H1 (cell line): ENCODE measurements around the gene EVPL. TPM values are rescaled to one million over a fixed set of nuclear protein-coding genes. Genes with fewer than 3 reads are reported as not detected.

ENCODE experiments used
- CTCF ChIA-PET: fragments of 300-600 bp; sonication (Branson Sonifier 250); formaldehyde crosslinking; loops from one replicate; lab custom pipeline; 2021; ENCODE audit not compliant: partially characterized antibody; lab: Charles Lee
- POLR2A ChIA-PET: fragments of 300-600 bp; sonication (Branson Sonifier 250); formaldehyde crosslinking; loops from one replicate; lab custom pipeline; 2021; ENCODE audit warnings: inconsistent platforms; ENCODE audit not compliant: partially characterized antibody; lab: Charles Lee
- DNase-seq, 2 experiments: peaks; one replicate each; pipeline versions ENCODE4 v3.0.0 to v3.0.0-alpha.2; 2010 to 2022; ENCODE audit warnings: low spot score in 2 of 2, low read depth in 1 of 2, mixed read lengths in 1 of 2
- FAIRE-seq: peaks from 2 replicates; lab custom pipeline; 2011; peaks lifted over from hg19 to GRCh38; lab: Jason Lieb, UNC
- H2AFZ ChIP-seq: 2 replicates; pipeline ENCODE4 v1.8.1; 2012; ENCODE audit warnings: low read length, inconsistent platforms
- H2AK5ac ChIP-seq: 2 replicates; pipeline ENCODE4 v1.6.1; 2013; ENCODE audit warnings: low read depth, low read length
- H2BK120ac ChIP-seq: replicated peaks from 2 replicates; pipeline ENCODE3; 2013; ENCODE audit warnings: low read depth, low read length, inconsistent platforms
- H2BK12ac ChIP-seq: 2 replicates; pipeline ENCODE4 v1.6.1; 2013; ENCODE audit warnings: low read depth, low read length
- H2BK15ac ChIP-seq: 2 replicates; pipeline ENCODE4 v1.6.1; 2013; ENCODE audit warnings: low read length
- H2BK20ac ChIP-seq: 2 replicates; pipeline ENCODE4 v1.6.1; 2013; ENCODE audit warnings: low read length
- H2BK5ac ChIP-seq: 2 replicates; pipeline ENCODE4 v1.6.1; 2013; ENCODE audit warnings: low read depth, low read length
- H3K14ac ChIP-seq: 2 replicates; pipeline ENCODE4 v1.6.1; 2013; ENCODE audit warnings: inconsistent platforms; ENCODE audit not compliant: insufficient read length
- H3K18ac ChIP-seq: 2 replicates; pipeline ENCODE4 v1.6.1; 2013; ENCODE audit warnings: low read length; ENCODE audit errors: extremely low read depth
- H3K23ac ChIP-seq: 2 replicates; pipeline ENCODE4 v1.6.1; 2013; ENCODE audit warnings: inconsistent platforms; ENCODE audit not compliant: insufficient read length
- H3K23me2 ChIP-seq: 2 replicates; pipeline ENCODE4 v1.6.1; 2013; ENCODE audit warnings: low read depth, low read length
- H3K27ac ChIP-seq: 2 replicates; pipeline ENCODE4 v1.6.1; 2011; ENCODE audit warnings: low read depth, low read length, inconsistent platforms
- H3K27me3 ChIP-seq, 4 experiments: replicated peaks in 1 of 4; 1 replicate in 1 of 4; 2 replicates in 3 of 4; pipeline versions ENCODE4 v1.6.1 to v1.8.1; 2011 to 2013; ENCODE audit warnings: low read length in 3 of 4, mild to moderate bottlenecking in 3 of 4, inconsistent platforms in 2 of 4, mixed read lengths in 2 of 4, moderate library complexity in 1 of 4; ENCODE audit not compliant: control insufficient read depth in 3 of 4, insufficient read depth in 3 of 4; ENCODE audit errors: extremely low read depth in 1 of 4
- H3K36me3 ChIP-seq, 4 experiments: 2 replicates each; pipeline versions ENCODE4 v1.6.1 to v1.8.1; 2011 to 2013; ENCODE audit warnings: mild to moderate bottlenecking in 4 of 4, low read length in 3 of 4, moderate library complexity in 2 of 4, control low read depth in 1 of 4, inconsistent platforms in 1 of 4; ENCODE audit not compliant: insufficient read depth in 4 of 4, control insufficient read depth in 2 of 4
- H3K4ac ChIP-seq: replicated peaks from 2 replicates; pipeline ENCODE3; 2013; ENCODE audit warnings: low read length, low read depth, mixed read lengths, inconsistent platforms; ENCODE audit not compliant: insufficient read length
- H3K4me1 ChIP-seq, 4 experiments: replicated peaks in 1 of 4; 1 replicate in 1 of 4; 2 replicates in 3 of 4; pipeline versions ENCODE4 v1.6.1 to v1.8.1; 2011 to 2013; ENCODE audit warnings: low read length in 3 of 4, inconsistent platforms in 2 of 4, mixed read lengths in 1 of 4; ENCODE audit not compliant: insufficient read depth in 4 of 4, control insufficient read depth in 3 of 4
- H3K4me2 ChIP-seq, 2 experiments: 2 replicates each; pipeline versions ENCODE4 v1.6.1 to v1.8.1; 2011 to 2013; ENCODE audit warnings: low read depth in 2 of 2, low read length in 2 of 2, control low read depth in 1 of 2, inconsistent platforms in 1 of 2, mild to moderate bottlenecking in 1 of 2; ENCODE audit not compliant: insufficient read depth in 1 of 2
- H3K4me3 ChIP-seq, 4 experiments: fragments of 200-600, 300-600 bp in 1 of 4; sonication (generic), shearing (Covaris generic), sonication (Bioruptor Twin) in 1 of 4; 2 replicates each; pipeline versions ENCODE4 v1.5.1 to v1.8.1; 2011 to 2016; ENCODE audit warnings: low read length in 4 of 4, low read depth in 3 of 4, control low read depth in 2 of 4, inconsistent platforms in 2 of 4, mild to moderate bottlenecking in 2 of 4, mixed read lengths in 1 of 4, moderate library complexity in 1 of 4; ENCODE audit not compliant: insufficient read depth in 2 of 4; ENCODE audit errors: extremely low read depth in 1 of 4
- H3K56ac ChIP-seq: replicated peaks from 2 replicates; pipeline ENCODE3; 2013; ENCODE audit warnings: low read depth, mild to moderate bottlenecking, mixed read lengths, low read length, inconsistent platforms; ENCODE audit not compliant: insufficient read length
- H3K79me1 ChIP-seq: 2 replicates; pipeline ENCODE4 v1.6.1; 2013; ENCODE audit warnings: low read depth, low read length, control low read depth
- H3K79me2 ChIP-seq, 2 experiments: 2 replicates each; pipeline versions ENCODE4 v1.6.1 to v1.8.1; 2012 to 2013; ENCODE audit warnings: low read length in 2 of 2, mild to moderate bottlenecking in 2 of 2, inconsistent platforms in 1 of 2; ENCODE audit not compliant: insufficient read depth in 2 of 2, control insufficient read depth in 1 of 2
- H3K9ac ChIP-seq, 4 experiments: replicated peaks in 1 of 4; 1 replicate in 1 of 4; 2 replicates in 3 of 4; pipeline versions ENCODE4 v1.6.1 to v1.8.1; 2011 to 2013; ENCODE audit warnings: low read depth in 3 of 4, low read length in 3 of 4, control low read depth in 2 of 4, mild to moderate bottlenecking in 2 of 4, moderate library complexity in 2 of 4, inconsistent platforms in 1 of 4; ENCODE audit errors: extremely low read depth in 1 of 4
- H3K9me3 ChIP-seq, 2 experiments: 2 replicates each; pipeline versions ENCODE4 v1.6.1 to v1.8.1; 2012 to 2013; ENCODE audit warnings: mild to moderate bottlenecking in 2 of 2, moderate library complexity in 2 of 2, control low read depth in 1 of 2, inconsistent platforms in 1 of 2, low read depth in 1 of 2, low read length in 1 of 2, mixed read lengths in 1 of 2; ENCODE audit not compliant: insufficient read depth in 2 of 2
- H4K20me1 ChIP-seq, 2 experiments: replicated peaks in 1 of 2; 2 replicates each; pipeline versions ENCODE3 to v1.8.1; 2011 to 2013; ENCODE audit warnings: inconsistent platforms in 2 of 2, low read length in 2 of 2, mild to moderate bottlenecking in 1 of 2; ENCODE audit not compliant: insufficient read depth in 2 of 2, control insufficient read depth in 1 of 2
- H4K5ac ChIP-seq: 2 replicates; pipeline ENCODE4 v1.6.1; 2013; ENCODE audit warnings: low read length, low read depth, mixed read lengths, inconsistent platforms; ENCODE audit not compliant: insufficient read length
- H4K8ac ChIP-seq: 2 replicates; pipeline ENCODE4 v1.8.0; 2013; ENCODE audit warnings: mild to moderate bottlenecking, moderate library complexity, low read length, inconsistent platforms; ENCODE audit not compliant: insufficient read depth; ENCODE audit errors: extremely low read depth
- H4K91ac ChIP-seq: replicated peaks from 2 replicates; pipeline ENCODE3; 2013; ENCODE audit warnings: low read length, mixed read lengths, inconsistent platforms; ENCODE audit not compliant: insufficient read length
- E2F6 ChIP-seq: IDR thresholded peaks from 2 replicates; pipeline ENCODE4 v1.6.1; 2012; ENCODE audit warnings: inconsistent platforms
- KDM1A ChIP-seq: fragments of 200-600, 300-600 bp; sonication (generic); IDR thresholded peaks from 2 replicates; pipeline ENCODE4 v1.7.1; 2016; ENCODE audit warnings: mild to moderate bottlenecking, low read length, borderline replicate concordance
- MAX ChIP-seq: IDR thresholded peaks from 2 replicates; pipeline ENCODE4 v1.6.1; 2012; ENCODE audit warnings: inconsistent platforms
- NRF1 ChIP-seq: IDR thresholded peaks from 2 replicates; pipeline ENCODE4 v1.6.1; 2011; ENCODE audit warnings: mild to moderate bottlenecking, low read depth, low read length, improper control_type of control experiment
- WGBS, 2 experiments: shearing (Covaris generic) in 1 of 2; methylation state at CpG; one replicate each; pipeline versions ENCODE4 v1.1.6 to v1.1.7; 2013 to 2015; ENCODE audit warnings: low lambda C conversion rate in 2 of 2, mixed read lengths in 2 of 2, inconsistent platforms in 1 of 2, low coverage in 1 of 2, missing lambda C conversion rate in 1 of 2; ENCODE audit not compliant: insufficient replicate concordance in 2 of 2, insufficient coverage in 1 of 2, insufficient read length in 1 of 2; ENCODE audit errors: extremely low coverage in 1 of 2, missing lambda C conversion rate in 1 of 2; 5-methylcytosine and 5-hydroxymethylcytosine counted together
- polyA plus RNA-seq, 7 experiments: library from polyadenylated mRNA; depleted of rRNA in 3 of 7; stranded (reverse) in 5 of 7; unstranded in 2 of 7; fragments of >200 nt in 5 of 7; fragments of 200-250 nt in 2 of 7; gene quantifications; 1 replicate in 5 of 7; 2 replicates in 1 of 7; 4 replicates in 1 of 7; pipeline versions ENCODE4 v1.2.1 to v1.2.3, GENCODE V29; 2011 to 2013; ENCODE audit warnings: missing spikeins in 2 of 7, mixed read lengths in 2 of 7
- total RNA-seq: library from RNA; stranded (reverse); fragmentation: NEBNext Ultra II Directional; extraction: Animal tissue kit (Norgen Biotek cat#: 25700); gene quantifications from 2 replicates; pipeline ENCODE4 v1.2.1, GENCODE V29; 2021
- TF ChIP-seq, protein P1 (sequence below): IDR thresholded peaks from 2 replicates; pipeline ENCODE4 v1.6.1; 2011; ENCODE audit warnings: low read length, improper control_type of control experiment

The EVPL gene
- total and polyA plus RNA-seq, 2 of the 8 experiments (the other 6 are each of a cell fraction or from before 2014, with no cell fraction given), result 0.20 to 0.99 TPM

GRCh38 chr17:75987041-75987440 is 40.1 kb downstream of the EVPL start:
- Histone ChIP-seq H4K5ac (no peak overlapping the region), H2AK5ac (no peak overlapping the region), H4K20me1 (no peaks in the 10 kb centered on the region), H3K9me3 (no peaks in the 10 kb centered on the region), H3K56ac (no peak overlapping the region), H3K18ac (no peak overlapping the region), H2BK5ac (no peak overlapping the region), H3K23me2 (no peaks in the 10 kb centered on the region), H3K23ac (no peak overlapping the region), H2BK20ac (no peak overlapping the region), H3K4me3 (no peak overlapping the region), H2BK12ac (no peak overlapping the region), H3K4me1 (peaks cover 7 to 12% (median 10%) of the 10 kb centered on the region in 4 experiments), H4K8ac (no peak overlapping the region), H3K27me3 (no peaks in the 10 kb centered on the region), H2BK120ac (no peak overlapping the region), H2BK15ac (no peak overlapping the region), H3K9ac (no peak overlapping the region), H3K4me2 (no peak overlapping the region), H3K4ac (no peak overlapping the region), H3K79me1 (0 out of 2 replicates have a peak, but pooled peaks cover 3% of the 10 kb centered on the region), H3K36me3 (peaks cover 2 to 7% (median 5%) of the 10 kb centered on the region in 4 experiments; a peak in 6 of 8 replicates), H3K79me2 (peaks cover 0 to 13% of the 10 kb centered on the region in 2 experiments; a peak in 1 of 4 replicates), H3K14ac (no peak overlapping the region), H4K91ac (no peak overlapping the region), H3K27ac (no peak overlapping the region), H2AFZ (no peak overlapping the region)
- WGBS, 2 experiments, result 96% methylated on average over 4 of the region's 4 CpGs; no CpG with 5 or more reads in 1 of the 2 experiments
- ChIA-PET POLR2A (no interaction called here), CTCF (interaction anchor here (1.7 kb wide), 1 partner anchor 13 kb away, joined by 5 read pairs; the partner anchor contains the start of gene CDK3)
- TF ChIP-seq, protein P1, sequence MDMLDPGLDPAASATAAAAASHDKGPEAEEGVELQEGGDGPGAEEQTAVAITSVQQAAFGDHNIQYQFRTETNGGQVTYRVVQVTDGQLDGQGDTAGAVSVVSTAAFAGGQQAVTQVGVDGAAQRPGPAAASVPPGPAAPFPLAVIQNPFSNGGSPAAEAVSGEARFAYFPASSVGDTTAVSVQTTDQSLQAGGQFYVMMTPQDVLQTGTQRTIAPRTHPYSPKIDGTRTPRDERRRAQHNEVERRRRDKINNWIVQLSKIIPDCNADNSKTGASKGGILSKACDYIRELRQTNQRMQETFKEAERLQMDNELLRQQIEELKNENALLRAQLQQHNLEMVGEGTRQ, result no peak
- TF ChIP-seq E2F6 (no peak), NRF1 (no peak), MAX (no peak), KDM1A (no peak)
- FAIRE-seq, result no peak
- DNase-seq, result no peak
